ENCODE measurements around the gene ANKRD52.

- TF ChIP-seq, protein P1, sequence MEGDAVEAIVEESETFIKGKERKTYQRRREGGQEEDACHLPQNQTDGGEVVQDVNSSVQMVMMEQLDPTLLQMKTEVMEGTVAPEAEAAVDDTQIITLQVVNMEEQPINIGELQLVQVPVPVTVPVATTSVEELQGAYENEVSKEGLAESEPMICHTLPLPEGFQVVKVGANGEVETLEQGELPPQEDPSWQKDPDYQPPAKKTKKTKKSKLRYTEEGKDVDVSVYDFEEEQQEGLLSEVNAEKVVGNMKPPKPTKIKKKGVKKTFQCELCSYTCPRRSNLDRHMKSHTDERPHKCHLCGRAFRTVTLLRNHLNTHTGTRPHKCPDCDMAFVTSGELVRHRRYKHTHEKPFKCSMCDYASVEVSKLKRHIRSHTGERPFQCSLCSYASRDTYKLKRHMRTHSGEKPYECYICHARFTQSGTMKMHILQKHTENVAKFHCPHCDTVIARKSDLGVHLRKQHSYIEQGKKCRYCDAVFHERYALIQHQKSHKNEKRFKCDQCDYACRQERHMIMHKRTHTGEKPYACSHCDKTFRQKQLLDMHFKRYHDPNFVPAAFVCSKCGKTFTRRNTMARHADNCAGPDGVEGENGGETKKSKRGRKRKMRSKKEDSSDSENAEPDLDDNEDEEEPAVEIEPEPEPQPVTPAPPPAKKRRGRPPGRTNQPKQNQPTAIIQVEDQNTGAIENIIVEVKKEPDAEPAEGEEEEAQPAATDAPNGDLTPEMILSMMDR (IDR thresholded peaks at IDR 0.05 in 2 of 3, conservative IDR thresholded peaks at IDR 0.05 in 1 of 3; ENCODE audit: control insufficient read depth in 2 of 3, extremely low read depth in 1 of 3, insufficient read depth in 1 of 3, low read depth in 3 of 3, low read length in 3 of 3): no peak
- TF ChIP-seq RFX5 (IDR thresholded peaks at IDR 0.05; ENCODE audit: low read depth, low read length) (no peak), YBX1 (IDR thresholded peaks at IDR 0.05) (no peak), ZNF274 (IDR thresholded peaks at IDR 0.05; ENCODE audit: insufficient read depth, insufficient read length) (no peak), BRCA1 (IDR thresholded peaks at IDR 0.05; ENCODE audit: low read depth, low read length) (no peak), POLR2A (IDR thresholded peaks at IDR 0.05; ENCODE audit: low read depth, low read length) (no peak)
Observed at GRCh38 chr12:56190695-56191155, 67.5 kb downstream of the ANKRD52 start.

All from GM12878 (cell line).